Measurements from ENCODE around the gene CLDN7. TPM values are rescaled to one million over a fixed set of nuclear protein-coding genes. Genes with fewer than 3 reads are reported as not detected.

The CLDN7 gene
- total RNA-seq, 1 experiment from 2014 or later: 177 TPM

DNA sequence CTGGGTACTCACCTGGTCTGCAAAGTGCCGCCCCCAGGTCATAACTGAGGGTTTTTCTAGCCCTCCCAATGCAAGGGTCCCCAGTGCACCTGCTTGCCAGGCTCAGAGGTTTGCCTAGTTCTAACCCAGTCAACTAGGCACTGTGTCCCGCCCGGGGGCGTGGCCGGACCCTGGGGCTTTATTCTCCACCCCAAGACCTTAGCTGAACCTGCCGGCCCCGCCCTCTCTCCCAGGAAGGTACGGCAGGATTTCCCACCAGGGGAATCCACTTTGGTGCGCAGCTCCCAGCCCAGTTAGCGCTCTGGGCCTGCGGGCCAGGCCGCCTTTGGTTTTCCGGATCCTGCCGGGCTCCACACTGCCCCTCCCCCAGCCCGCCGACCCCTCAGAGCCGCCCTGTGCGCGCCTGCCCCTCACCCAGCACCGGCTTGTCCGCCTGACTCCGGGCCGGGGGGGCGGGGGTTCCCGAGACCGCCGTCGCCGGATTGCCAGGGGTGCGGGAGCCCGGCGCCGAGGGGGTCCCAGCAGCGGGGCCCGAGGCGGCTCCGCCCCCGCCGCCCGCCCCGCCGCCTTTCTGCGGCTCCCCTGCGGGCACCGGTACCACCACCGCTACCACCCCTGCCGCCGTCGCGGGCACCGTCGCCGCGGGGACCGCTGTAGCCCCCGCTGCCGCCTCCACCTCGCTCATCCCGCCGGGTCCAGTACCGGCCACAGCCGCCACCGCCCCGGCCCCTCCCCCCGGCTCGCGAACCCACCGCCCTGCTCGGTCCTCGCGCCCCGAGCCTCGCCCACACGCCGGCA lies 31.7 kb upstream of the CLDN7 start:
- H3K23ac ChIP-seq (ENCODE audit: insufficient read length, low read depth, low read length): no peak overlapping the region
- H3K4me2 ChIP-seq (ENCODE audit: insufficient read depth, insufficient read length, low read length): peak overlapping the region; percentile 49
- H2AFZ ChIP-seq (ENCODE audit: low read length): no peak overlapping the region

More for the DNA sequence above, 31.7 kb upstream of the CLDN7 start:
- Histone ChIP-seq H2BK5ac (ENCODE audit: insufficient read length, low read length) (no peak overlapping the region), H2BK20ac (ENCODE audit: low read depth, low read length, poor library complexity, severe bottlenecking) (no peak overlapping the region), H4K8ac (replicated peaks; ENCODE audit: insufficient read length, low read depth, low read length) (no peak overlapping the region), H3K4ac (ENCODE audit: low read depth, low read length) (no peak overlapping the region), H3K23me2 (ENCODE audit: insufficient read length, low read depth, low read length, poor library complexity, severe bottlenecking) (peaks cover 4% of the 10 kb centered on the region), H3K14ac (ENCODE audit: insufficient read depth, low read length) (no peak overlapping the region), H3T11ph (ENCODE audit: low read length) (no peak overlapping the region), H3K9ac (ENCODE audit: extremely low read depth, insufficient read length, low read length) (no peak overlapping the region), H4K5ac (ENCODE audit: insufficient read length, low read depth, low read length) (no peak overlapping the region), H3K18ac (ENCODE audit: insufficient read length, low read depth, low read length) (no peak overlapping the region), H3K9me3 (ENCODE audit: control insufficient read depth, low read depth, low read length) (no peaks in the 10 kb centered on the region), H3K27me3 (ENCODE audit: insufficient read depth, low read length) (peaks cover 2% of the 10 kb centered on the region), H3K79me2 (ENCODE audit: insufficient read depth, low read length) (no peaks in the 10 kb centered on the region), H4K91ac (ENCODE audit: insufficient read length, low read depth, low read length) (no peak overlapping the region), H4K20me1 (ENCODE audit: control insufficient read depth, insufficient read depth, insufficient read length) (no peaks in the 10 kb centered on the region), H3K27ac (ENCODE audit: insufficient read length, low read depth, low read length) (no peak overlapping the region), H3K56ac (ENCODE audit: insufficient read length, low read depth, low read length) (no peak overlapping the region), H2AK5ac (ENCODE audit: insufficient read length, low read length) (no peak overlapping the region), H3K79me1 (ENCODE audit: insufficient read depth, low read depth, low read length, poor library complexity, severe bottlenecking) (no peaks in the 10 kb centered on the region), H2BK12ac (ENCODE audit: insufficient read length, low read depth, low read length) (no peak overlapping the region), H2BK15ac (ENCODE audit: low read depth, low read length) (no peak overlapping the region), H2BK120ac (ENCODE audit: low read depth, low read length, poor library complexity, severe bottlenecking) (no peak overlapping the region), H3K4me1 (ENCODE audit: insufficient read depth, low read length) (peaks cover 4% of the 10 kb centered on the region; the same call in 1 of the 2 replicates)
- H3K27me3 Mint-ChIP-seq (ENCODE audit: low read depth): peaks cover 68% of the 10 kb centered on the region
- no peak overlapping the region for H3K27ac Mint-ChIP-seq
- WGBS (ENCODE audit: extremely low coverage, insufficient read length, low lambda C conversion rate): no CpG with 5 or more reads among the region's 75 CpGs
- H3K36me3 Mint-ChIP-seq (ENCODE audit: insufficient read depth in 1 of 3, low read depth in 3 of 3): peaks cover 0 to 3% (median 0%) of the 10 kb centered on the region in 3 experiments; a peak in 2 of 7 replicates
- H3K4me3 Mint-ChIP-seq: peak overlapping the region; percentile 61 to 81
- H3K4me1 Mint-ChIP-seq: peaks cover 13 to 28% of the 10 kb centered on the region in 2 experiments
- H3K9me3 Mint-ChIP-seq: peaks cover 3% of the 10 kb centered on the region in 2 experiments; a peak in 3 of 5 replicates
- TF ChIP-seq, protein P1, sequence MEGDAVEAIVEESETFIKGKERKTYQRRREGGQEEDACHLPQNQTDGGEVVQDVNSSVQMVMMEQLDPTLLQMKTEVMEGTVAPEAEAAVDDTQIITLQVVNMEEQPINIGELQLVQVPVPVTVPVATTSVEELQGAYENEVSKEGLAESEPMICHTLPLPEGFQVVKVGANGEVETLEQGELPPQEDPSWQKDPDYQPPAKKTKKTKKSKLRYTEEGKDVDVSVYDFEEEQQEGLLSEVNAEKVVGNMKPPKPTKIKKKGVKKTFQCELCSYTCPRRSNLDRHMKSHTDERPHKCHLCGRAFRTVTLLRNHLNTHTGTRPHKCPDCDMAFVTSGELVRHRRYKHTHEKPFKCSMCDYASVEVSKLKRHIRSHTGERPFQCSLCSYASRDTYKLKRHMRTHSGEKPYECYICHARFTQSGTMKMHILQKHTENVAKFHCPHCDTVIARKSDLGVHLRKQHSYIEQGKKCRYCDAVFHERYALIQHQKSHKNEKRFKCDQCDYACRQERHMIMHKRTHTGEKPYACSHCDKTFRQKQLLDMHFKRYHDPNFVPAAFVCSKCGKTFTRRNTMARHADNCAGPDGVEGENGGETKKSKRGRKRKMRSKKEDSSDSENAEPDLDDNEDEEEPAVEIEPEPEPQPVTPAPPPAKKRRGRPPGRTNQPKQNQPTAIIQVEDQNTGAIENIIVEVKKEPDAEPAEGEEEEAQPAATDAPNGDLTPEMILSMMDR (conservative IDR thresholded peaks at IDR 0.05): no peak
- DNase-seq: peak; percentile 92

All from H9 (cell line).